Endothelial cell of umbilical vein (primary cell): ENCODE results near the gene SAMD11. TPM values are rescaled to one million over a fixed set of nuclear protein-coding genes. Genes with fewer than 3 reads are reported as not detected.

Experiments
- BruUV-seq: library from RNA; stranded (reverse); fragments of 400-500 nt; replicated peaks from 2 replicates; lab custom pipeline; 2021; lab: Mats Ljungman, UMichigan
- CTCF ChIA-PET: fragments of 300-600, 350-600 bp; sonication (Branson Sonifier 250); formaldehyde crosslinking; loops from one replicate; lab custom pipeline; 2021; ENCODE audit warnings: antibody characterized with exemption, inconsistent platforms; lab: Charles Lee
- POLR2A ChIA-PET: fragments of 300-600, 350-600 bp; sonication (Branson Sonifier 250); formaldehyde crosslinking; loops from one replicate; lab custom pipeline; 2021; ENCODE audit warnings: antibody characterized with exemption, inconsistent platforms; lab: Charles Lee
- DNase-seq: peaks from one replicate; pipeline ENCODE4 v3.0.0-alpha.2; 2011; ENCODE audit warnings: low read depth, low spot score
- FAIRE-seq: peaks from 2 replicates; lab custom pipeline; 2011; peaks lifted over from hg19 to GRCh38; lab: Jason Lieb, UNC
- H2AFZ ChIP-seq: 2 replicates; pipeline ENCODE4 v1.6.0; 2012; ENCODE audit warnings: low read depth, low read length, control low read depth, inconsistent platforms
- H3K27ac ChIP-seq: 2 replicates; pipeline ENCODE4 v1.5.1; 2011; ENCODE audit warnings: low read depth, mild to moderate bottlenecking, control low read depth, low read length, moderate library complexity; ENCODE audit not compliant: insufficient read depth
- H3K27me3 ChIP-seq, 2 experiments: 2 replicates each; pipeline versions ENCODE4 v1.6.0 to v1.6.1; 2011; ENCODE audit warnings: low read length in 2 of 2, mixed read lengths in 1 of 2; ENCODE audit not compliant: control insufficient read depth in 2 of 2, insufficient read depth in 2 of 2
- H3K36me3 ChIP-seq, 2 experiments: 2 replicates in 1 of 2; 3 replicates in 1 of 2; pipeline ENCODE4 v1.5.1; 2011; ENCODE audit warnings: low read length in 2 of 2, mild to moderate bottlenecking in 1 of 2, moderate library complexity in 1 of 2; ENCODE audit not compliant: control insufficient read depth in 2 of 2, insufficient read depth in 2 of 2; ENCODE audit errors: extremely low read depth in 1 of 2
- H3K4me1 ChIP-seq: 3 replicates; pipeline ENCODE4 v1.5.1; 2011; ENCODE audit warnings: mild to moderate bottlenecking, low read length; ENCODE audit not compliant: control insufficient read depth, insufficient read depth; ENCODE audit errors: extremely low read depth
- H3K4me2 ChIP-seq: 2 replicates; pipeline ENCODE4 v1.6.1; 2011; ENCODE audit warnings: low read length, control low read depth, mixed read lengths; ENCODE audit not compliant: insufficient read depth
- H3K4me3 ChIP-seq, 3 experiments: fragments of 200-600 bp in 1 of 3; sonication (generic), shearing (Covaris generic) in 1 of 3; replicated peaks in 1 of 3; 2 replicates each; pipeline ENCODE4 v1.5.1; 2011 to 2016; ENCODE audit warnings: control low read depth in 3 of 3, low read length in 3 of 3, mild to moderate bottlenecking in 2 of 3, inconsistent platforms in 1 of 3, low read depth in 1 of 3, moderate library complexity in 1 of 3; ENCODE audit not compliant: insufficient read depth in 1 of 3
- H3K79me2 ChIP-seq: 2 replicates; pipeline ENCODE4 v1.6.0; 2012; ENCODE audit warnings: low read length, inconsistent platforms; ENCODE audit not compliant: control insufficient read depth, insufficient read depth
- H3K9ac ChIP-seq: replicated peaks from 2 replicates; pipeline ENCODE3; 2011; ENCODE audit warnings: low read length, control low read depth; ENCODE audit not compliant: insufficient read depth; ENCODE audit errors: extremely low read depth
- H3K9me1 ChIP-seq: replicated peaks from 3 replicates; pipeline ENCODE4 v1.6.0; 2011; ENCODE audit warnings: mild to moderate bottlenecking, low read length; ENCODE audit not compliant: control insufficient read depth, insufficient read depth; ENCODE audit errors: extremely low read depth
- H3K9me3 ChIP-seq: replicated peaks from 2 replicates; pipeline ENCODE4 v1.5.1; 2012; ENCODE audit warnings: low read length, inconsistent platforms; ENCODE audit not compliant: control insufficient read depth, insufficient read depth
- H4K20me1 ChIP-seq: replicated peaks from 2 replicates; pipeline ENCODE3; 2011; ENCODE audit warnings: mild to moderate bottlenecking, low read length; ENCODE audit not compliant: control insufficient read depth, insufficient read depth; ENCODE audit errors: extremely low read depth
- EZH2 ChIP-seq: IDR thresholded peaks from 2 replicates; pipeline ENCODE4 v1.6.1; 2012; ENCODE audit warnings: borderline replicate concordance, low read depth, mild to moderate bottlenecking, moderate library complexity, low read length, inconsistent platforms; ENCODE audit not compliant: severe bottlenecking
- FOS ChIP-seq: IDR thresholded peaks from 2 replicates; pipeline ENCODE4 v1.6.1; 2011; ENCODE audit warnings: mild to moderate bottlenecking, low read length, moderate library complexity, borderline replicate concordance; ENCODE audit not compliant: insufficient read depth
- GATA2 ChIP-seq: IDR thresholded peaks from 2 replicates; pipeline ENCODE4 v1.7.0; 2011; ENCODE audit warnings: low read depth, mild to moderate bottlenecking, moderate library complexity, mixed read lengths, low read length; ENCODE audit not compliant: insufficient read length, insufficient read depth
- JUN ChIP-seq: IDR thresholded peaks from 2 replicates; pipeline ENCODE4 v1.6.1; 2011; ENCODE audit warnings: borderline replicate concordance, low read depth; ENCODE audit not compliant: insufficient read length, insufficient read depth
- MAX ChIP-seq: IDR thresholded peaks from 2 replicates; pipeline ENCODE4 v1.6.1; 2011; ENCODE audit not compliant: insufficient read depth, insufficient read length
- MYC ChIP-seq: IDR thresholded peaks from one replicate; pipeline ENCODE4 v1.6.1; 2011; ENCODE audit warnings: mild to moderate bottlenecking, low read depth, low read length
- POLR2A ChIP-seq: IDR thresholded peaks from 2 replicates; pipeline ENCODE4 v1.6.1; 2012; ENCODE audit warnings: low read depth, mild to moderate bottlenecking, control low read depth, low read length
- POLR2AphosphoS5 ChIP-seq: IDR thresholded peaks from 2 replicates; pipeline ENCODE4 v1.6.1; 2012; ENCODE audit warnings: low read depth, mild to moderate bottlenecking, control low read depth, low read length, moderate library complexity; ENCODE audit not compliant: insufficient read depth
- dilution Hi-C: fragments of 300-500 bp; cut with MboI; formaldehyde crosslinking; loops from one replicate; pipeline ENCODE4 v1.15.0; 2019; ENCODE audit warnings: low sequenced_read_pairs; ENCODE audit not compliant: extremely low pct_ligation_motif_present
- intact Hi-C: fragments of 100-400 bp; cut with micrococcal nuclease; formaldehyde crosslinking; loops from one replicate; pipeline ENCODE4 v1.10.0; 2022
- polyA plus RNA-seq, 4 experiments: library from polyadenylated mRNA; depleted of rRNA in 3 of 4; stranded (reverse) in 3 of 4; unstranded in 1 of 4; fragments of >200 nt; gene quantifications; 2 replicates each; pipeline versions ENCODE4 v1.2.1 to v1.2.3, GENCODE V29; 2011 to 2012; ENCODE audit warnings: missing spikeins in 1 of 4
- total RNA-seq: library from RNA; stranded (reverse); gene quantifications from 2 replicates; pipeline ENCODE4 v1.2.3, GENCODE V29; 2021
- TF ChIP-seq, protein P1 (sequence below), 2 donors: IDR thresholded peaks; 1 replicate in 1 of 2; 2 replicates in 1 of 2; pipeline ENCODE4 v1.5.1; 2011; ENCODE audit warnings: low read length in 2 of 2, mild to moderate bottlenecking in 2 of 2, moderate library complexity in 2 of 2, control low read depth in 1 of 2, inconsistent platforms in 1 of 2, low read depth in 1 of 2; ENCODE audit not compliant: insufficient read depth in 1 of 2; ENCODE audit errors: extremely low read depth in 1 of 2

SAMD11 gene
- total and polyA plus RNA-seq, 2 donors (not counting 3 experiments of a cell fraction or from before 2014, with no cell fraction given), result not detected

DNA sequence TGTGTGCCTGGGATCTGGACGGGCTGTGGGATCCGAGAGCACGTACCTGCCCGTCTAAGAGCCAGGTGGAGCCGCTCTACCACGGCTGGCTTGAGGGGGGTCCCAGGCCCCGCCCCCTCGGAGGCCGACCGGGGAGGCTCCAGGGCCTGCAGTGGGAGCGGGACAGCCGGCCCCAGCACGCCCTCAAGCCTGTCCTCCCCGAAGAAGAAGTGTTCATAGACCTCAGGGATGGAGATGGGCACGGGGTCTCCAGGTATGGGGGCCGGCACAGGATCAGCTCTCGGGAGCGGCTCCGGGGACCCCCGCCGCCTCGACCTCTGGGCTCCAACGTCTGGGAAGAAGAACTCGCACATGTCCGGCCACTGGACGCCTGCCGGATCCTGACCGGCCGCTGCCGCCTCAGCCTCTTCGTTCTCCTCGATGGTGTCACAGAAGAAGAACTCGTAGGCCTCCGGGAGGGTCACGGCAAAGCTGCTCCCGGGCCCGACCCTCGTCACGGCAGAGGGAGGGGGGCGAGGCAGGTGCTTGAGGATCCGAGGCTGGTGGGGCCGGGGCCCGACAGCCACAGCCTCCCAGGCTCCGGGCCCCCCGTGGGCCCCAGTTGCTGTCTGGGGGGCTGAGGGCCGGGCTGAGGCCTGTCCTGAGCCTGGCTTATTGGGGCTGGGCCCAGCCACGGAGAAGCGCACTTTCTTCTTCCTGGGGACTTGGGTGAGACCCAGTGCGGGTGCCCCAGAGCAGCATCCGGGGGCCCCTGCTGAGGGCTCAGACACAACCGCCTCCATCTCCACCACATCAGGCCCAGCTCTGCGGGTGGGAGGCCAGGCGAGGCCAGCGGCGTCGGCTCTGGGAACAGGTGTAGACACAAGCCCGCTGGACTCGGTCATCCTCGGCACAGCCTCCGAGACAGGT lies 55.4 kb downstream of the SAMD11 start:
- no TSS peak for BruUV-seq
- H3K36me3 ChIP-seq, result no peaks in the 10 kb centered on the region
- H3K4me2 ChIP-seq, result no peak overlapping the region
- H3K27me3 ChIP-seq, result no peaks in the 10 kb centered on the region
- FAIRE-seq (no peak), DNase-seq (no peak)
- no peak overlapping the region for H3K9ac ChIP-seq
- H3K79me2 ChIP-seq, result no peaks in the 10 kb centered on the region
- H2AFZ ChIP-seq, result no peak overlapping the region
- no peaks in the 10 kb centered on the region for H3K9me3 ChIP-seq
- dilution Hi-C loops (no loop called here), intact Hi-C loops (no loop called here)
- no peak overlapping the region for H3K27ac ChIP-seq
- H4K20me1 ChIP-seq, result no peaks in the 10 kb centered on the region
- H3K4me3 ChIP-seq, result no peak overlapping the region
- TF ChIP-seq JUN (no peak), POLR2A (no peak)
- no peaks in the 10 kb centered on the region for H3K4me1 ChIP-seq
- ChIA-PET POLR2A (no interaction called here), CTCF (no interaction called here)
- H3K9me1 ChIP-seq, result no peaks in the 10 kb centered on the region

- POLR2A ChIA-PET, result no interaction called here
- no peak overlapping the region for H3K4me3 ChIP-seq
- no peaks in the 10 kb centered on the region for H3K36me3 ChIP-seq
- H3K4me1 ChIP-seq, result no peaks in the 10 kb centered on the region
- no TSS peak for BruUV-seq
- H3K4me2 ChIP-seq, result no peak overlapping the region
- FAIRE-seq (no peak), DNase-seq (no peak)
- CTCF ChIA-PET, result no interaction called here
- H4K20me1 ChIP-seq, result no peaks in the 10 kb centered on the region
- H3K79me2 ChIP-seq, result no peaks in the 10 kb centered on the region
- H3K27ac ChIP-seq, result no peak overlapping the region
- H2AFZ ChIP-seq, result no peak overlapping the region
- no peaks in the 10 kb centered on the region for H3K9me1 ChIP-seq
- no peaks in the 10 kb centered on the region for H3K9me3 ChIP-seq
- no peaks in the 10 kb centered on the region for H3K27me3 ChIP-seq
- TF ChIP-seq FOS (no peak), JUN (no peak), POLR2AphosphoS5 (no peak), POLR2A (no peak), MAX (no peak), MYC (no peak), EZH2 (no peak), GATA2 (no peak)
- TF ChIP-seq, protein P1, sequence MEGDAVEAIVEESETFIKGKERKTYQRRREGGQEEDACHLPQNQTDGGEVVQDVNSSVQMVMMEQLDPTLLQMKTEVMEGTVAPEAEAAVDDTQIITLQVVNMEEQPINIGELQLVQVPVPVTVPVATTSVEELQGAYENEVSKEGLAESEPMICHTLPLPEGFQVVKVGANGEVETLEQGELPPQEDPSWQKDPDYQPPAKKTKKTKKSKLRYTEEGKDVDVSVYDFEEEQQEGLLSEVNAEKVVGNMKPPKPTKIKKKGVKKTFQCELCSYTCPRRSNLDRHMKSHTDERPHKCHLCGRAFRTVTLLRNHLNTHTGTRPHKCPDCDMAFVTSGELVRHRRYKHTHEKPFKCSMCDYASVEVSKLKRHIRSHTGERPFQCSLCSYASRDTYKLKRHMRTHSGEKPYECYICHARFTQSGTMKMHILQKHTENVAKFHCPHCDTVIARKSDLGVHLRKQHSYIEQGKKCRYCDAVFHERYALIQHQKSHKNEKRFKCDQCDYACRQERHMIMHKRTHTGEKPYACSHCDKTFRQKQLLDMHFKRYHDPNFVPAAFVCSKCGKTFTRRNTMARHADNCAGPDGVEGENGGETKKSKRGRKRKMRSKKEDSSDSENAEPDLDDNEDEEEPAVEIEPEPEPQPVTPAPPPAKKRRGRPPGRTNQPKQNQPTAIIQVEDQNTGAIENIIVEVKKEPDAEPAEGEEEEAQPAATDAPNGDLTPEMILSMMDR (IDR thresholded peaks at IDR 0.05; ENCODE audit: extremely low read depth in 1 of 2, insufficient read depth in 1 of 2, low read depth in 1 of 2, low read length in 2 of 2), result no peak
- intact Hi-C loops, result no loop called here
- H3K9ac ChIP-seq, result no peak overlapping the region
- dilution Hi-C loops, result no loop called here
Observed at GRCh38 chr1:979744-980072, 56.0 kb downstream of the SAMD11 start.
